NCI-H748 (cell line): Measurements from ENCODE around the gene SPDYE6.
"Not testable (repeated sequence)": the region's sequence is repeated elsewhere in the genome, so short reads cannot be mapped to it uniquely, and the experiment has no call there.

Experiments used
- DNase-seq: peaks from one replicate; lab custom pipeline; 2025; ENCODE audit not compliant: unreplicated experiment; lab: John Stamatoyannopoulos, UW

SPDYE6 gene, protein sequence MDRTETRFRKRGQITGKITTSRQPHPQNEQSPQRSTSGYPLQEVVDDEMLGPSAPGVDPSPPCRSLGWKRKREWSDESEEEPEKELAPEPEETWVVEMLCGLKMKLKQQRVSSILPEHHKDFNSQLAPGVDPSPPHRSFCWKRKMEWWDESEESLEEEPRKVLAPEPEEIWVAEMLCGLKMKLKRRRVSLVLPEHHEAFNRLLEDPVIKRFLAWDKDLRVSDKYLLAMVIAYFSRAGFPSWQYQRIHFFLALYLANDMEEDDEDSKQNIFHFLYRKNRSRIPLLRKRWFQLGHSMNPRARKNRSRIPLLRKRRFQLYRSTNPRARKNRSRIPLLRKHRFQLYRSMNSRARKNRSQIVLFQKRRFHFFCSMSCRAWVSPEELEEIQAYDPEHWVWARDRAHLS

DNA sequence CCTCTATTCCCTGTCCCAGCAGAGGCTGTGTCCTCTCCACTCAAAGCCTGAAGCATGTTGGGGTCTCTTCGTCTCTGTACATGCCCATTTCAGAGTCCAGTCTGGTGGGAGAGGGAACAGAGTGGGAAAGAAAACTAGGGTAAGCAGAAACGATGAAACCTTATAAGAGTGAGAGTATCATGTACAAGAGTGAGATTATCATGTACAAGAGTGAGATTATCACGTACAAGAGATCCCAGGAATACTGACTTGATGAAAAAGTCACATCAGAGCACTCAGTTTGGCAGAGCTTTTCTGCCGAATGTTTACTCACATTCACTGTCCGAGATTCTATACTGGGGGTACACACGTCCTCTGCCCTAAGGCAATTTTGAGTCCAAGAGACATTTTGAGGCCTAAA lies at the start of gene SPDYE6:
SPDYE6 (minus strand) TSS at position 101 of the 400 bp plus-strand sequence. CDS start 421 bp downstream, outside the sequence.
- DNase-seq, result not testable (repeated sequence)

DNA sequence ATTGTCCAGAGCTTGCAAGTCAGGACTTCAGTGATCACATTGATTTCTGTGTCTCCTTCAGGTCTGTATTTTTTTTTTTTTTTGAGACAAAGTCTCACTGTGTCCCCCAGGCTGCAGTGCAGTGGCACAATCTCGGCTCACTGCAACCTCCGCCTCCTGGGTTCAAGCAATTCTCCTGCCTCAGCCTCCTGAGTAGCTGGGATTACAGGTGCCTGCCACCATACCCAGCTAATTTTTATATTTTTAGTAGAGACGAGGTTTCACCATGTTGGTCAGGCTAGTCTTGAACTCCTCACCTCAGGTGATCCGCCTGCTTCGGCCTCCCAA lies 48.6 kb upstream of the SPDYE6 start:
- DNase-seq, result not testable (repeated sequence)

DNA sequence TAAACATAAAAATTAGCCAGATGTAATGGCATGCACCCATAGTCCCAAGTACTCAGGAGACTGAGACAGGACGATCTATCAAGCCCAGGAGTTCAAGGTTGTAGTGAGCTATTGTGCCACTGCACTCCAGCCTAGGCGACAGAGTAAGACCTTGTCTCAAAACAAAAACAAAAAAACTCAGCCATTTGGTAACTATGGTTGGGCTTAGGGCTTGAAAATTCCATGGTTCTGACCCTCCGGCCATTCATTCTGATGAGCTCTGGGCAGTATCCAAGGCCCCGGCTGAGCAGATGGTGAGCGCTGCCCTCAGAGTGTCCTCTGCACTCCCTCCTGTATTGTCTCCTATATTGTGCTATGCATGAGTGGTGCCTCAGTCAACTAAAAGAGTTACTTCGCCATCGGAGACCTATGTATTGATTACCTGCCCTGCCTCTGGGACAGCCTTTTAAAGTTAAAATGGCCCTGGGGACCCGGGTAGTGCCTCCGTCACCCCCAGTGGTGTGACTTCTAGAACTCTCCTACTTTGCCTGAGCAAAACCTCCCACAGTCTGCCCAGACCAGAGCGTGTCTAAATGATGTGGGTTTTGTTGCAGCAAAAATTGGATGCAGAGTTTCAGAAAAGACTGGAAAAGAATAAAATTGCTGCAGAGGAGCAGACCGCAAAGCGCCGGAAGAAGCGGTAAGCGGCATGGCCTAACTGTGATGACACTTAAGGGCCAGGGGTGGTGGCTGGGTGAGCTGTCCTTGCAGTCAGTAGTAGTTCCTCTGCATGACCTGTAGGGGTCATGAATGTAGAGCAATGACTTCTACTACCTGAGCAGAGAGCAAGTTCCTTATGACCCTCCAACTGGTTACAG lies 48.0 kb upstream of the SPDYE6 start:
- peak; percentile 28 for DNase-seq

DNA sequence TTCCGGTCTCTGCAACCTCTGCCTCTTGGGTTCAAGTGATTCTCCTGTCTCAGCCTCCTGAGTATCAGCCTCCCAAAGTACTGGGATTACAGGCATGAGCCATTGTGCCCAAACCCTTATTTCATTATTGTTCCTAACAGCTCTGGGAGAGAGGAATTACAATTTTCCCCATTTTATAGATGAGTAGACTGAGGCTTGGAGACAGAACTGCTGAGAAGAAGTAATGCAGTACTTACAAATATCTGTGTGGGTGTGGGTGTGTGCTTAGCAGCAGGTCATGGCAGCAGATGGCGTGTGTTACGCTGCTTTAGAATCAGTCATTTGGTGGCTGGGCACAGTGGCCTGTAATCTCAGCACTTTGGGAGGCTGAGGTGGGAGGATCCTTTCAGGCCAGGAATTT lies 47.3 kb upstream of the SPDYE6 start:
- DNase-seq, result no peak

DNA sequence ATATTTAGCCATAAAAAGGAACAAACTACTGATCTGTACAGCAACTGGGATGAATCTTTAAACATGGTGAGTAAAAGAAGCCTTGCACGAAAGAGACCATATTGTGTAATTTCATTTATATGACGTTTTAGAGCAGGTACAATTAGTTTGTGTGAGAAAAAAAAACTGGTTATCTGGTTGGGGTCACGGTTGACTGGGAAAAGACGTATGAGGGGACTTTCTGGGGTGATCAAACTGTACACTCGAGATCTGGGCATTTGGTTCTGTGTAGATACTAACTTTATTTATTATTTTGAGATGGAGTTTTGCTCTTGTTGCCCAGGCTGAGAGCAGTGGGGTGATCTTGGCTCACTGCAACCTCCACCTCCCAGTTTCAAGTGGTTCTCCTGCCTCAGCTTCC lies 44.1 kb upstream of the SPDYE6 start:
- DNase-seq, result no peak

DNA sequence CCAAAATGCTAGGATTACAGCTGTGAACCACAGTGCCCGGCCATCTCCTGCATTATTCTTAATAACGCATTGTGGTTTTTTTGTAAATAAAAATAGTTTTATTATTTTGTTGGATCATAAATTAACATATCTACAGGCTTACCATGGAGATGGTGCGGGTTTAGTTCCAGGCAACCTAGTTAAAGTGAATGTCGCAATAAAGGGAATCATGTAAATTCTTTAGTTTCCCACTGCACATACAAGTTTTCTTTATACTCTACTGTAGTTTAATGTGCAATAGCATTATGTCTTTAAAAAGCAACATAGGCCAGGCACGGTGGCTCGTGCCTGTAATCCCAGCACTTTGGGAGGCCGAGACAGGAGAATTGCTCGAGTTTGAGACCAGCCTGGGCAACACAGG lies 42.3 kb upstream of the SPDYE6 start:
- DNase-seq, result no peak

DNA sequence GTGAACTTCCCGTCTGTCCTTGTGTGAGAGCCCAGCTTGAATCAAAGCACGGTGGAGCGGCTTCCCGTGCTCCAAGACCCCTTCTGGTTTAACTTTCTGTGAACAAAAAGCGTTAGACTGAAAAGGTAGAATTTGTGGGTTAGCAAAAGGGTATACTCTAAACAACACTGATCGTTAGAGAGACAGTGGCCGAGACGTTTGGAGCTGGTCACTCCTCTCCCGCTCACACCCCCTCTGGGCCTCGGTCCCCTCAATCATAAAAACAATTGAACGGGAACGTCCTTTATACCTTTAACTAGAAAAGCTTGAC lies 40.4 kb upstream of the SPDYE6 start:
- no peak for DNase-seq

DNA sequence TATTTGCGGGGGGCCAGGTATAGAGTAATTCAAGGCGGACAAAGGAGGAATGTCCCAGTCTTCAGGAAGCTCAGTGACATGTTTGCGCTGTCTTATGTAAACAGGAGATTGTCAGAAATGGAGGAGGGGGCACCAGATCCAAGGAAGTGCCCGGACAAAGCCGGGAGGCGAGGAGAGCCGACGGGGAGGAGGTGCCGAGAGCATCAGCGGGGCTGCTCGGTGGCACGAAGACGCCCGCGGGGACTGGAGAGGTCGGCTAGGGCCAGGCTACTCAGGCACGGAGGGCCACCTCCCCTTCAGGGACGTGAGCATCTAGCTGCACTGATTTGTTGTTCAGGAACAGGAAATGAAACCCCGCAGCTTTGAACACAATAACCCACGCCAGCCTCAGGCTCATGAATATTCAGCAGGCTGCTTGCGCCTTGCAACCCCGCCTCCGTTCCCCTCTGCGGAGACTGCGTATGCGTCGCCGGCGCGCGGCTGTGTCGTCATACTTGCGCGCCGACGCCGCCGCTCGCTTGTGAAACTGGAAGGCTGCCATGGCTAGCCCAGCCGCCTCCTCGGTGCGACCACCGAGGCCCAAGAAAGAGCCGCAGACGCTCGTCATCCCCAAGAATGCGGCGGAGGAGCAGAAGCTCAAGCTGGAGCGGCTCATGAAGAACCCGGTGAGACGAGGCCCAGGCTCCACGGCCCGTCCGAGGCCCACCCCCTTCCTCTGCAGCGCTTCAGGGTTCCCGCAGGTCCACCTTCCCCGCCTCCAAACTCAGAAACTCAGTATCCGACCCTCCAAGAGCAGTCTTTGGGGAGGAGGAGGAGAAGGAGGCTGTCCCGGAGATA lies 39.8 kb upstream of the SPDYE6 start, which contains the start of gene PRKRIP1:
PRKRIP1 (plus strand) TSS at position 491 of the 837 bp plus-strand sequence; CDS start at position 540, 49 bp downstream.
- DNase-seq, result peak; percentile 96

DNA sequence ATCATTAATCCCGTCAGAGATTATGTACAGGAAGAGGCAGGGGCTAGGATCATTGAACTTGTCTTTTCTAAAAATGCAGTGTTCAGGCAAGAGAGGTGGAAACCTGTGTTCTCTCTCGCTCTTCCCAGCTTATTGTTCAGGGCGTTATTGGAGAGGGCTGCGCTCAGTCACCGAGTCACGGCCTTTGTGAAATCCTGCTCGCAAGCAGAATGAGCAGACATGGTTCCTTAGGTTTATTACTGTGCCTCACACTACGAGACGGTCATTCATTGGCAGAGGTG lies 39.3 kb upstream of the SPDYE6 start:
- DNase-seq, result no peak

DNA sequence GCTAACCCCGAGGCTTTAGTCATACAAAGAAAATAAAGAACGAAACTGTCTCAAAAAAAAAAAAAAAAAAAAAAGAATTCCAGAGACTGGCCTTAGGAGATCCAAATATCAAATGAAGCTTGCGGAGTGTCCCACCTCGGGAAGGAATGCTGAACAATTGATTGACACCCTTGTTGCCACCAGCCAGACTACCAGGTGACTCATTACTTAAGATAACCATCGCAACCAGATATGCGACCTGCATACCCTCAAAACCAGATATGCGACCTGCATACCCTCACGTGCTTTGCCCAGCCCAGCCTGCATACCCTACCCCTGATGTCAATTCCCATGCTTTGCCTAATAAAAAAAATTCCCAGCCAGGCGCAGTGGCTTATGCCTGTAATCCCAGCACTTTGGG lies 37.2 kb upstream of the SPDYE6 start:
- no peak for DNase-seq

DNA sequence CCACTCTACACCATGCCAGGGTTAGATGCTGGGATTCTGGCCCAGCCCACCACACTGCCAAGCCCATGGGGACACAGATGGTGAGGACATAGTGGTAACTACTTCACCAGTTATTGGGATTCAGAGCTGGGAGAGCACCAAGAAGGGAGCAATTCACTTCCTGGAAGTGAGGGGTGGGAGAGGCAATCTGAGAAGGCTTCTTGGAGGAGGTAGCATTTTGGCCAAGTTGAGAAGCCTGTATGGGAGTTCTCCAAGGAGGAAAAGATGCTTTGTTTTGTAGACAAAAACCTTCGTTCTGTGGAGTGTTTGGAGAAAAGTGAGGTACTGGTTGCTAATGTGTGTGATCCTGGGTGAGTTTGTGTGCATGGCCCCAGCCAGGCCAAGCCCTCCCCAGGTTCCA lies 36.1 kb upstream of the SPDYE6 start:
- no peak for DNase-seq

DNA sequence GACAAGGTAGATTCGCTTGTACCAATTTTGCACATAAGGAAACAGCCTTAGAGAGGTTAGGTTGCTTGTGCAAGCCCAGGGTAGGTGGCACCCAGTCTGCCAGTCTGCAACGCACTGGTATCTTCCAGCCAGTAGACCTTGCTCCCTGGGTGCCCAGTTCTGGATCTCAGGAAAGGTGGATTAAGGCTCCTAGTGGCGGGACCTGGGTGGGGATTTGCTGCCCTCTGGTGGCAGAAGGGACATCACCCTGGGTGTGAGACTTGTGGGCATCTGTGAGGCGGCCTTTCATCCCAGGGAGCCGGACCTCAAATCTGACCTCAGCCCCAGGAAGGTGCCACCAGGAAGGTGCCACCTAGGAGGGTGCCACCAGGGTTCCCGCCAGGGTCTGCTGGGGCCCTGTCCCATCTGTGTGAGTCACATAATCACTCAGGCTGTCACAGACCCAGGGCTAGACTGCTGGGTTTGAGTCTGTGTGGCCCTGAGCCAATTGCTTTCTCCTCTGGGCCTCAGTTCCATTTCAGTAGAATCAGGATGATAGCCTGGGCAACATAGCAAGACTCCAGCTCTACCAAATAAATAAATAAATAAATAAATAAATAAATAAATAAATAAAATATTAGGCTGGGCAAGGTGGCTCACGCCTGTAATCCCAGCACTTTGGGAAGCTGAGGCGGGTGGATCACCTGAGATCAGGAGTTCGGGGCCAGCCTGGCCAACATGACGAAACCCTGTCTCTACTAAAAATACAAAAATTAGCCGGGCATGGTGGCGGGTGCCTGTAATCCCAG lies 34.6 kb upstream of the SPDYE6 start:
- peak; percentile 72 for DNase-seq

DNA sequence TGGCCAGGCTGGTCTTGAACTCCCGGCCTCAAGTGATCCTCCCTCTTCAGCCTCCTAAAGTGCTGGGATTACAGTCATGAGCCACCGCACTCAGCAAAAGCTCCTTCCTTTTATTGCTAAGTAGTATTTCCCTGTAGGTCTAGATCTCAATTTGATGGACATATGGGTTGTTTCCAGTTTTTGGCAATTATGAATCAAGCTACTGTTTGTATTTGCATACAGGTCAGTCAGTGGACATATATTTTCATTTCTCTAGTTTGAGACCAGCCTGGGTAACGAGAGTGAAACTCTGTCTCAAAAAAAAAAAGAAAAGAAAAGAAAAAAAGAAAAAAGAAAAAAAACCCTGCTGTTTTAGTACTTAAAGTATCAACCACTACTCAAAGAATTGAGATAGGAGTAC lies 33.6 kb upstream of the SPDYE6 start:
- no peak for DNase-seq

DNA sequence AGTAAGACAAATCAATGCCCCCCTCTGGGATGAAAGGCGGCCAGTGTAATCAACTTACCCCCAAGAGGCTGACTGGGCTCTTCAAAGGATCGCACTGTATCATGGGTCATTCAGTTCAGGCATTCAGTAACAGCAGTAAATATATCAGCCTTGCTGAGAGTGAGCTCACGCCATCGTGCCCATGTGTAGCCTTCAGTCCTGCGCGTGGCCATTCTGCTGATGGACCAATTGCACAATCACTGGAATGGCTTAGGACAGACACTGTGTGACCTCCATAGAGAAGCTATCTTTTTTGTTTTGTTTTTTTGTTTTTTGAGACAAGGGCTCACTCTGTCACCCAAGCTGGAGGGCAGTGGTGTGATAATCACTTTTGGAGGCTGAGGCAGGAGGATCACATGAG lies 30.8 kb upstream of the SPDYE6 start:
- no peak for DNase-seq

DNA sequence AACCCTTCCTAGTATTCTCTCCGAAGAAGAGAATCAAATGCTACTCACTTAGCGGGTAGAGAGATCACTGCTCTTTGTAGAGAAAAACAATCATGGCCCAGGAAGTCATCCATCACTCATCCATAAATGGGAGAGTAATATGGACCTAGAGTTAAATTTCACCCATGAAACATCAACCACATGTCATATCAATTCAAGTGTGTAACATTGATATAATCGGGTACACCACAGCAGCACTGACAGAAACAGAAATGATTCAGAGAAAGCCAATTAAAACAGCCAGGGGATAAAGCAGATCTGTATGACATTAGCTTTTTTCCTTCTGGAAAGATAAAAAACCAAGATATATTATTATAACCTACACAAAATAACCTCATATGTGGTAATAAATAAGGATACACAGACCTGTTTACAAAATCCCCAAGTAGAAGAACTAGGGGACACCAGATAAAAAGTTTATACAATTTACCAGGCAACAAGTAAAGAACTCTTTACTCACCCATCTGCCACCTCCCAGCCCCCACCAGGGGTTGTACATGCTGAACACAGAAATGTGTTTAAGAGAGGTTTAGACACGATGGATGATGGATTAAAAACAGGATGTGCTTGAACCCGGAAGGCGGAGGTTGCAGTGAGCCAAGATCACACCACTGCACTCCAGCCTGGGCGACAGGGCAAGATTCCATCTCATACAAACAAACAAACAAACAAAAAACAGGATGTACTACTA lies 25.6 kb upstream of the SPDYE6 start:
- not testable (repeated sequence) for DNase-seq

DNA sequence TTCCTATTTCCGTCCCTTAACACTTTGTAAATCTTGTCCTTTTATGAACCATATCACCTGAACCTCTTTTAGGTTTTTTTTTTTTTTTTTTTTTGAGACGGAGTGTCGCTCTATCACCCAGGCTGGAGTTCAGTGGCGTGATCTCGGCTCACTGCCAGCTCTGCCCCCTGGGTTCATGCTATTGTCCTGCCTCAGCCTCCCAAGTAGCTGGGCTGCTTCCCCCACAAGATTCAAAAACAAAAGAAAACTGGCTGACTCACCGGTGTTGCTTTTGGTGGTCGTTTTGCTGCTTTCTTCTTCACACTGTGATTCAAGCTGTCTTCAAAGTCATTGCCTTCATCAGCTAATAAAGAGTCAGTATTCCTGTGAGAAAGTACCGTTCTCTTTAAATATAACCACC lies 24.6 kb upstream of the SPDYE6 start:
- not testable (repeated sequence) for DNase-seq

DNA sequence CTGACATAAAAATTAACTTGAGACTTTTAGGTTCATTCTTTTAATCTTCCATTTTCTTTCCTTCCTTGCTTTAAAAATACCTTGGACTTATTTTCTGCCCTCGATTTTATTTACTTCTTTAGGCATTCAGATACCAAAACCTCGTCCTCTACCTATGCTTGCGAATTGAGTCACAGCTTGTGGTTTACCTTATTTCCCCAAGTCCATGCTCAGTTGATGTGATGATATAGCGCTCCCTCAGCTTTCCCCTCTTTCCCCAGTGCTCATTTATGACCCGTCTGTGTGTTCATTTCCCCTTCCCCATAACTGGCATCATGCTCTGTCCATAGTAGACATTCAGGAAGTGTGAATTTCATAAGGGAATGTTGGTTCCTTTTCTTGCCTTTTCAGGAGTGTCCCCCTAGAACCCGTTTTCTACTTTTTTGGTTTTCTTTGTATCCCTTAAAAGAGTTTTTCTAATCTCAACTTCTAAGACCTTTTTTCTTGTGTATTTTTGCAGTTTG lies 20.8 kb upstream of the SPDYE6 start:
- DNase-seq, result no peak

DNA sequence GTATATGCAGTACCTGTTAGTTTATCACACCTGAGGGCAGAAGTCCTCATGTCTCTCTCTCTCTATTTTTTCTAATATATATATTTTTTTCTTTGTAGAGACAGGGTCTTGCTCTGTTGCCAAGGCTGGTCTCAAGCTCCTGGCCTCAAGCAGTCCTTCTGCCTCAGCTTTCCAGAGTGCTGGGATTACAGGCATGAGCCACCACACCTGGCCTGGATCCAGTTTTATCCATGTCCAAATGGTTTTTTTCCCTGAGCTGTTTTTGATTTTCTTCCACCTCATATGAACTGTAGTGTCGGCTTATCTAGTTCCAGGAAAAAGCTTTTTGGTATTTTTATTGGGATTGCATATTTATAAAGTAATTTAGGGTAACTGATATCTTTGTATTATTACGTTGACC lies 16.6 kb upstream of the SPDYE6 start:
- not testable (repeated sequence) for DNase-seq

DNA sequence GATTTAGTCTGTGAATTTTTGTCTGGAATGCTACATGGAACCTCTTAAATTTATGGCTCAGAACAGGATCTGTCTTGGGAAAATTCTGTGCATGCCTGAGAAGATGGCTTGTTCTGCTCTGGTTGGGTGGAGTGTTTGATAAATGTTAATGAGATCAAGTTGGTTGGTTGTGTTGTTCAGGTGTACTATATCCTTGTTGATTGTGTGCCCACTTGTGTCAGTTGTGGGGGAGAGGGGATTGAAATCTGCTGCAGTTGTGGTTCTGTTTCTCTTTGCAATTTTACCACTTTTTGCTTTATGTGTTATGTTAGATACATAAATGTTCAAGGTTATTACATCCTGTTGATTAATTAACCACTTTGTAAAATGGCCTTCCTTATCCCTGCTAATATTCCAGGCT lies 13.8 kb upstream of the SPDYE6 start:
- DNase-seq, result not testable (repeated sequence)

DNA sequence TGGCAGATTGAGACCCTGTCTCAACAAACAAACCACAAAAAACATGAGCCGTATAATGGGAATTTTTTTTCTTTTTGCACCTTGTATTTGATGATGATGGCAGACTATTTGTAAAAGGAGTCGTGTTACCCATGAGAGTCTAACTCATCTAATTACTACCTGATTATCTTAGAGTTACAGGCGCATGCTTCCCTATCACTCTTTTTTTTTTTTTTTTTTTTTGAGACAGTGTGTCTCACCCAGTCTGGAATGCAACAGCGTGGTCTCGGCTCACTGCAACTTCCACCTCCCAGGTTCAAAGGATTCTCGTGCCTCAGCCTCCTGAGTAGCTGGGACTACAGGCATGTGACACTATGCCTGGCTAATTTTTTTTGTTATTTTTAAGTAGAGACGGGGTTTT lies 9.1 kb upstream of the SPDYE6 start:
- not testable (repeated sequence) for DNase-seq
